ENCODE results near the gene KCNMB2. TPM values are rescaled to one million over a fixed set of nuclear protein-coding genes. Genes with fewer than 3 reads are reported as not detected.

Gene KCNMB2
- total RNA-seq, 6 experiments from 2014 or later = not detected

DNA sequence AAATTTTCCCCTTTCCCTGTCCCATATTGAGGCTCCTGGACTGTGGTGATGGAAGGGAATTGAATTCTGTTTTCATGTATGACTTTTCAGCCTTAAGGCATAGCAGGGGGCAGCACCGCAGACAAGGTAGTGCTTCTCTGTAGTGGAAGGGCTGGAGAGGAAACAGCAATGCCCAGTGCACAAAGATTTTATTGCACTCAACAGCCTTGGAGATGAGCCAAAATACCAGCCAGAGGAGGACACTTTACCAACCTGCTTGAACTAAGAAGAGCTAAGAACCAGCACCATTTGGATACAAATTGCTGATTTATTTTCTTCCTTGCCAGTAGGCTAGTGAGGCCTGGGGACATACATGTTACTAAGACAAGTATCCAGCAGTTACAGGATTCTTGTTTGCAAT is 98.7 kb downstream of the KCNMB2 start:
- no peaks in the 10 kb centered on the region for H3K27me3 ChIP-seq
- DNase-seq (no peak), ATAC-seq (no peak)
- intact Hi-C loops (cut with DNase I) = no loop called here
- no peak overlapping the region for H3K27ac ChIP-seq
- TF ChIP-seq, protein P1, sequence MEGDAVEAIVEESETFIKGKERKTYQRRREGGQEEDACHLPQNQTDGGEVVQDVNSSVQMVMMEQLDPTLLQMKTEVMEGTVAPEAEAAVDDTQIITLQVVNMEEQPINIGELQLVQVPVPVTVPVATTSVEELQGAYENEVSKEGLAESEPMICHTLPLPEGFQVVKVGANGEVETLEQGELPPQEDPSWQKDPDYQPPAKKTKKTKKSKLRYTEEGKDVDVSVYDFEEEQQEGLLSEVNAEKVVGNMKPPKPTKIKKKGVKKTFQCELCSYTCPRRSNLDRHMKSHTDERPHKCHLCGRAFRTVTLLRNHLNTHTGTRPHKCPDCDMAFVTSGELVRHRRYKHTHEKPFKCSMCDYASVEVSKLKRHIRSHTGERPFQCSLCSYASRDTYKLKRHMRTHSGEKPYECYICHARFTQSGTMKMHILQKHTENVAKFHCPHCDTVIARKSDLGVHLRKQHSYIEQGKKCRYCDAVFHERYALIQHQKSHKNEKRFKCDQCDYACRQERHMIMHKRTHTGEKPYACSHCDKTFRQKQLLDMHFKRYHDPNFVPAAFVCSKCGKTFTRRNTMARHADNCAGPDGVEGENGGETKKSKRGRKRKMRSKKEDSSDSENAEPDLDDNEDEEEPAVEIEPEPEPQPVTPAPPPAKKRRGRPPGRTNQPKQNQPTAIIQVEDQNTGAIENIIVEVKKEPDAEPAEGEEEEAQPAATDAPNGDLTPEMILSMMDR (IDR thresholded peaks at IDR 0.05) = no peak
- no peak for TF ChIP-seq POLR2A (IDR thresholded peaks at IDR 0.05)
- H3K36me3 ChIP-seq = no peaks in the 10 kb centered on the region
- H3K4me3 ChIP-seq = no peak overlapping the region
- WGBS (ENCODE audit: insufficient coverage, low coverage, low lambda C conversion rate, missing lambda C conversion rate) = 67% methylated on average over 1 of the region's 1 CpG
- no peaks in the 10 kb centered on the region for H3K9me3 ChIP-seq
- H3K4me1 ChIP-seq = no peaks in the 10 kb centered on the region

- WGBS (ENCODE audit: insufficient coverage, low coverage, low lambda C conversion rate, missing lambda C conversion rate) = 57% methylated on average over 3 of the region's 3 CpGs
- Histone ChIP-seq H3K4me1 (no peaks in the 10 kb centered on the region), H3K27ac (no peak overlapping the region), H3K4me3 (no peak overlapping the region), H3K9me3 (no peaks in the 10 kb centered on the region), H3K27me3 (no peaks in the 10 kb centered on the region), H3K36me3 (no peaks in the 10 kb centered on the region)
- ATAC-seq (no peak), DNase-seq (no peak)
- TF ChIP-seq, protein P1 (IDR thresholded peaks at IDR 0.05) = no peak
- no peak for TF ChIP-seq POLR2A (IDR thresholded peaks at IDR 0.05)
- intact Hi-C loops (cut with DNase I) = no loop called here
Observed at GRCh38 chr3:178637802-178638201, 101.6 kb downstream of the KCNMB2 start.

GRCh38 chr3:178645503-178645902 is 109.3 kb downstream of the KCNMB2 start:
- Histone ChIP-seq H3K27ac (no peak overlapping the region), H3K4me1 (no peaks in the 10 kb centered on the region), H3K27me3 (no peaks in the 10 kb centered on the region), H3K4me3 (no peak overlapping the region), H3K9me3 (no peaks in the 10 kb centered on the region), H3K36me3 (no peaks in the 10 kb centered on the region)
- DNase-seq (no peak), ATAC-seq (no peak)
- TF ChIP-seq, protein P1 (IDR thresholded peaks at IDR 0.05) = no peak
- no peak for TF ChIP-seq POLR2A (IDR thresholded peaks at IDR 0.05)
- intact Hi-C loops (cut with DNase I) = no loop called here
- 50% methylated on average over 1 of the region's 3 CpGs for WGBS (ENCODE audit: insufficient coverage, low coverage, low lambda C conversion rate, missing lambda C conversion rate)

GRCh38 chr3:178646186-178646862 is 110.1 kb downstream of the KCNMB2 start:
- no peak for TF ChIP-seq POLR2A (IDR thresholded peaks at IDR 0.05)
- TF ChIP-seq, protein P1 (IDR thresholded peaks at IDR 0.05) = no peak
- H3K27ac ChIP-seq = no peak overlapping the region
- H3K36me3 ChIP-seq = no peaks in the 10 kb centered on the region
- ATAC-seq (no peak), DNase-seq (no peak)
- intact Hi-C loops (cut with DNase I) = no loop called here
- no peaks in the 10 kb centered on the region for H3K27me3 ChIP-seq
- no peak overlapping the region for H3K4me3 ChIP-seq
- H3K4me1 ChIP-seq = no peaks in the 10 kb centered on the region
- 39% methylated on average over 4 of the region's 4 CpGs for WGBS (ENCODE audit: insufficient coverage, low coverage, low lambda C conversion rate, missing lambda C conversion rate)
- no peaks in the 10 kb centered on the region for H3K9me3 ChIP-seq

Data from right lobe of liver (tissue), 6 donors.